OCI-LY3 (cell line): Measurements from ENCODE around the gene DNAL1.

Source experiments
- EZH2phosphoT487 ChIP-seq: fragments of 200-600 bp; shearing (Covaris generic); IDR thresholded peaks from 2 replicates; pipeline ENCODE4 v1.6.1; 2018; ENCODE audit warnings: antibody characterized with exemption, mixed run types, low read depth
- TF ChIP-seq, protein P1 (sequence below): fragments of 200-600, 300-600 bp; sonication (generic); IDR thresholded peaks from 2 replicates; pipeline ENCODE4 v1.5.1; 2014; ENCODE audit warnings: antibody characterized with exemption, low read length, low read depth

DNA sequence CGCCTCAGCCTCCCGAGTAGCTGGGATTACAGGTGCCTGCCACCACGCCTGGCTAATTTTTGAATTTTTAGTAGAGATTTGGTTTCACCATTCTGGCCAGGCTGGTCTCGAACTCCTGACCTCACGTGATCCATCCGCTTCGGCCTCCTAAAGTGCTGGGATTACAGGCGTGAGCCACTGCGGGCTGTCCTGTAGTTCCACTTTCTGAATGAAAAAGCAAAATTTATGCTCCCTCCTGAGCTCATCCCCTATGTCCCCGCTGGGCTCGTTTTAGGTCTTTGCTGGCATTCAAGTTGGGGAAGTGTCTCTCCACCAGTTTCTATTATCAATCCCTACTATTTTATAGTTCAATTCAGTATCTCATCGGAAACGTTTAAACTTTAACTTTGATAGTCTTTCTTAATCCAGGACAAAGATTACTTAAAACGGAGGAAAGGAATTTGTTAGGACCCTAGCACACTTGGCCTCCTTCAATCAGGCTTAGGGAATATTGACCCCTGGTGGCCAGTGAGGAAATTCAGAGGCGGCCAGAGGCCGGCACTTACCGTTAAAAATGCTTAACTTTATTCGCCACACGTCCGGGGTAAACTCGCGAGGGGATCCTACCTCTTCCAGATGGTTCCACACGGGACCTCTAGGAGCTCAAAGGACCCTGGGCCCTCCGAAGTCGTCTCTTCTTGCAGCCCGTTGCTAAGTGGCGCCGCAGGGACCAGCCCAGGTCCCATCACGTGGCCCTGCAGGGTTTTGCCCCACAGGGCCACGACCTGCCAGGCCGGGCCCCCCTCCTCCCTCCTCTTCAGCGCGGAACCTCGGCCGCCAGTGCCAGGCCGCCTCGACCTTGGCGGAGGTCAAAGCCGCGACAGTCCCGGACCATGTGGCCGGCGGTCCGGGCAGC is 11.4 kb upstream of the DNAL1 start:
- TF ChIP-seq, protein P1, sequence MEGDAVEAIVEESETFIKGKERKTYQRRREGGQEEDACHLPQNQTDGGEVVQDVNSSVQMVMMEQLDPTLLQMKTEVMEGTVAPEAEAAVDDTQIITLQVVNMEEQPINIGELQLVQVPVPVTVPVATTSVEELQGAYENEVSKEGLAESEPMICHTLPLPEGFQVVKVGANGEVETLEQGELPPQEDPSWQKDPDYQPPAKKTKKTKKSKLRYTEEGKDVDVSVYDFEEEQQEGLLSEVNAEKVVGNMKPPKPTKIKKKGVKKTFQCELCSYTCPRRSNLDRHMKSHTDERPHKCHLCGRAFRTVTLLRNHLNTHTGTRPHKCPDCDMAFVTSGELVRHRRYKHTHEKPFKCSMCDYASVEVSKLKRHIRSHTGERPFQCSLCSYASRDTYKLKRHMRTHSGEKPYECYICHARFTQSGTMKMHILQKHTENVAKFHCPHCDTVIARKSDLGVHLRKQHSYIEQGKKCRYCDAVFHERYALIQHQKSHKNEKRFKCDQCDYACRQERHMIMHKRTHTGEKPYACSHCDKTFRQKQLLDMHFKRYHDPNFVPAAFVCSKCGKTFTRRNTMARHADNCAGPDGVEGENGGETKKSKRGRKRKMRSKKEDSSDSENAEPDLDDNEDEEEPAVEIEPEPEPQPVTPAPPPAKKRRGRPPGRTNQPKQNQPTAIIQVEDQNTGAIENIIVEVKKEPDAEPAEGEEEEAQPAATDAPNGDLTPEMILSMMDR = peak; percentile 89
- no peak for TF ChIP-seq EZH2phosphoT487
